Esophagus muscularis mucosa (tissue), 4 donors: Measurements from ENCODE around the gene CHEK1. TPM values are rescaled to one million over a fixed set of nuclear protein-coding genes. Genes with fewer than 3 reads are reported as not detected.

Experiments
- DNase-seq: peaks from one replicate; pipeline ENCODE4 v3.0.0-alpha.2; 2017; ENCODE audit errors: extremely low spot score
- H3K27ac ChIP-seq, 4 donors: fragments of 200-600 bp; sonication (generic); replicated peaks in 1 of 4; 1 replicate in 3 of 4; 2 replicates in 1 of 4; pipeline ENCODE4 v1.5.1; 2016 to 2019; ENCODE audit warnings: mild to moderate bottlenecking in 1 of 4
- H3K27me3 ChIP-seq, 4 donors: fragments of 200-600 bp; sonication (generic); one replicate each; pipeline versions ENCODE4 v1.5.1 to v1.6.0; 2016 to 2019
- H3K36me3 ChIP-seq, 4 donors: fragments of 200-600 bp; sonication (generic); one replicate each; pipeline ENCODE4 v1.5.1; 2016 to 2019
- H3K4me1 ChIP-seq, 4 donors: fragments of 200-600 bp; sonication (generic); one replicate each; pipeline ENCODE4 v1.5.1; 2016 to 2019
- H3K4me3 ChIP-seq, 4 donors: fragments of 200-600 bp; sonication (generic); 1 replicate in 2 of 4; 2 replicates in 2 of 4; pipeline ENCODE4 v1.5.1; 2016 to 2019; ENCODE audit warnings: mild to moderate bottlenecking in 4 of 4, moderate library complexity in 1 of 4
- H3K9me3 ChIP-seq, 4 donors: fragments of 200-600 bp; sonication (generic); 1 replicate in 3 of 4; 2 replicates in 1 of 4; pipeline ENCODE4 v1.5.1; 2016 to 2019
- EP300 ChIP-seq: sonication (generic); formaldehyde crosslinking; IDR thresholded peaks from one replicate; pipeline ENCODE4 v1.6.1; 2017; ENCODE audit warnings: antibody characterized with exemption
- POLR2A ChIP-seq: fragments of 450-650 bp; IDR thresholded peaks from one replicate; pipeline ENCODE4 v1.6.1; 2017; ENCODE audit warnings: antibody characterized with exemption, moderate library complexity, mild to moderate bottlenecking, low read depth
- POLR2AphosphoS5 ChIP-seq, 2 donors: sonication (generic); formaldehyde crosslinking; IDR thresholded peaks; one replicate each; pipeline ENCODE4 v1.6.1; 2017; ENCODE audit warnings: antibody characterized with exemption in 2 of 2
- WGBS: methylation state at CpG from one replicate; pipeline ENCODE4 v1.1.5; 2018; 5-methylcytosine and 5-hydroxymethylcytosine counted together
- intact Hi-C: fragments of 100-400 bp; cut with DNase I; formaldehyde crosslinking; loops from one replicate; pipeline ENCODE4 v1.15.1; 2023
- small RNA-seq, 3 donors: library from RNA; depleted of rRNA; stranded (forward); fragments of <200 nt; gene quantifications; one replicate each; pipeline ENCODE3, GENCODE V24; 2016
- total RNA-seq, 4 donors: library from RNA; depleted of rRNA; stranded (reverse); fragments of >200 nt; gene quantifications; one replicate each; pipeline versions ENCODE4 v1.1.0 to v1.2.1, GENCODE V29; 2016
- TF ChIP-seq, protein P1 (sequence below), 3 experiments: fragments of 200-600 bp in 2 of 3; fragments of 450-650 bp in 1 of 3; sonication (generic) in 2 of 3; IDR thresholded peaks; one replicate each; pipeline ENCODE4 v1.5.1; 2017 to 2019; ENCODE audit warnings: antibody characterized with exemption in 3 of 3, mild to moderate bottlenecking in 2 of 3, moderate library complexity in 1 of 3

CHEK1 gene
- total RNA-seq, 4 donors from 2014 or later = 1.9 to 4.2 (median 2.5) TPM

DNA sequence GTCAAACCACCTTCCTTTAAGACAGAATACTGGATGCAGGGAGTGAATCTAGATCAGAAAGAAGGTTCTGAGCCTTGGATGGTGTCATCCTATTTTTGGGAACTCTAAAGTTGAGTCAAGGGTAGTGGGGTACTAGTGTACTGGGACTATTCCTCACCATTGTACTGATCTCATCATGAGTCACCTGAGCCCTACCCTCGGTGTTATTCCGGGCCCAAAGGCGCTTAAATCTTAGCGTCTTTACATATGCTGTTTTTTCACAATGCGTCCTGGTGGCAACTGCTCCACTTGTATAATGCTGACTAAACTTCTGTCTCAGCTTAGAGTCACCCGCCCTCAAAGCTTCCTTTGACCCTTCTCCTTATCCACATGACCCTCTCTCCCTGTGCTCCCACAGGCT lies 95.8 kb downstream of the CHEK1 start:
- Histone ChIP-seq H3K9me3 (peaks cover 0 to 14% (median 10%) of the 10 kb centered on the region in 4 donors), H3K4me3 (no peak overlapping the region), H3K27me3 (no peaks in the 10 kb centered on the region), H3K4me1 (no peaks in the 10 kb centered on the region), H3K36me3 (no peaks in the 10 kb centered on the region), H3K27ac (no peak overlapping the region)
- TF ChIP-seq POLR2AphosphoS5 (IDR thresholded peaks at IDR 0.05) (no peak), POLR2A (no peak), EP300 (no peak)
- TF ChIP-seq, protein P1, sequence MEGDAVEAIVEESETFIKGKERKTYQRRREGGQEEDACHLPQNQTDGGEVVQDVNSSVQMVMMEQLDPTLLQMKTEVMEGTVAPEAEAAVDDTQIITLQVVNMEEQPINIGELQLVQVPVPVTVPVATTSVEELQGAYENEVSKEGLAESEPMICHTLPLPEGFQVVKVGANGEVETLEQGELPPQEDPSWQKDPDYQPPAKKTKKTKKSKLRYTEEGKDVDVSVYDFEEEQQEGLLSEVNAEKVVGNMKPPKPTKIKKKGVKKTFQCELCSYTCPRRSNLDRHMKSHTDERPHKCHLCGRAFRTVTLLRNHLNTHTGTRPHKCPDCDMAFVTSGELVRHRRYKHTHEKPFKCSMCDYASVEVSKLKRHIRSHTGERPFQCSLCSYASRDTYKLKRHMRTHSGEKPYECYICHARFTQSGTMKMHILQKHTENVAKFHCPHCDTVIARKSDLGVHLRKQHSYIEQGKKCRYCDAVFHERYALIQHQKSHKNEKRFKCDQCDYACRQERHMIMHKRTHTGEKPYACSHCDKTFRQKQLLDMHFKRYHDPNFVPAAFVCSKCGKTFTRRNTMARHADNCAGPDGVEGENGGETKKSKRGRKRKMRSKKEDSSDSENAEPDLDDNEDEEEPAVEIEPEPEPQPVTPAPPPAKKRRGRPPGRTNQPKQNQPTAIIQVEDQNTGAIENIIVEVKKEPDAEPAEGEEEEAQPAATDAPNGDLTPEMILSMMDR (IDR thresholded peaks at IDR 0.05) = no peak
- 88% methylated on average over 6 of the region's 6 CpGs for WGBS
- intact Hi-C loops = no loop called here
- DNase-seq = no peak

DNA sequence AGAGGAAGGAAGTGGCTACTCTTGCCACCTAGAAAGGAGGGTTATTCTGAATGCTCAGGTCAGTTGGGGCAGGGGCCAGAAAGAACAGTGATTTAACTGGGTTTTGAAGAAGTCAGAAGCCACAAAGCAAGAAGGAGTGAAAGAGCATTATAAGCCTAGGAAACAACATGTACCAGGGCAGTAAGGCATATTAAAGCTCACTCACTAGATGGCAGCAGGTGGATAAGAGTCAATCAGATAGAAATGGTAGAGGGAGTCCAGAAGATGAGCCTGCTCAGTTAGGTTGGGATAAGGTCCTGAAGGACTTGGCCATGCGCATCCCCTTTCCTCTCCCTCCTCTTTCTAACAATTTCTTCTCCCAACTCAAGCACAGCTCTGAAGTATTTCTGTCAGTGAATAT lies 99.2 kb downstream of the CHEK1 start:
- no peaks in the 10 kb centered on the region for H3K4me1 ChIP-seq
- H3K4me3 ChIP-seq = no peak overlapping the region
- no peak overlapping the region for H3K27ac ChIP-seq
- TF ChIP-seq EP300 = no peak
- TF ChIP-seq, protein P1 (IDR thresholded peaks at IDR 0.05) = no peak
- TF ChIP-seq POLR2A = no peak
- TF ChIP-seq POLR2AphosphoS5 (IDR thresholded peaks at IDR 0.05) = no peak
- intact Hi-C loops = no loop called here
- H3K36me3 ChIP-seq = no peaks in the 10 kb centered on the region
- no peak for DNase-seq
- H3K27me3 ChIP-seq = no peaks in the 10 kb centered on the region
- 71% methylated on average over 1 of the region's 1 CpG for WGBS
- no peaks in the 10 kb centered on the region for H3K9me3 ChIP-seq

Small RNAs within 50 kb of the gene (small RNA-seq; reads per million reads assigned to genes)
- gene RNU2-35P = 0 to 0.08 (median 0) reads per million in 3 donors

Other genes starting within 250 kb of the CHEK1 start
- gene FEZ1, start 128.9 kb upstream of the CHEK1 start, total RNA-seq = 10 to 100 TPM; 54.5 to 95.6 (median 76.2) TPM
- 10 to 100 TPM; 65.4 to 81.3 (median 75.0) TPM for gene EI24, start 55.7 kb upstream of the CHEK1 start, total RNA-seq
- gene STT3A, start 32.3 kb upstream of the CHEK1 start, total RNA-seq = 10 to 100 TPM; 31.6 to 65.4 (median 52.8) TPM
- gene ACRV1, start 55.7 kb downstream of the CHEK1 start, total RNA-seq = not detected
- not detected for gene PATE1, start 121.1 kb downstream of the CHEK1 start, total RNA-seq
- not detected for gene PATE2, start 153.7 kb downstream of the CHEK1 start, total RNA-seq
- gene PATE3, start 163.0 kb downstream of the CHEK1 start, total RNA-seq = not detected
- not detected for gene PATE4, start 208.2 kb downstream of the CHEK1 start, total RNA-seq